ENCODE data around the gene SVEP1.

The SVEP1 gene

DNA sequence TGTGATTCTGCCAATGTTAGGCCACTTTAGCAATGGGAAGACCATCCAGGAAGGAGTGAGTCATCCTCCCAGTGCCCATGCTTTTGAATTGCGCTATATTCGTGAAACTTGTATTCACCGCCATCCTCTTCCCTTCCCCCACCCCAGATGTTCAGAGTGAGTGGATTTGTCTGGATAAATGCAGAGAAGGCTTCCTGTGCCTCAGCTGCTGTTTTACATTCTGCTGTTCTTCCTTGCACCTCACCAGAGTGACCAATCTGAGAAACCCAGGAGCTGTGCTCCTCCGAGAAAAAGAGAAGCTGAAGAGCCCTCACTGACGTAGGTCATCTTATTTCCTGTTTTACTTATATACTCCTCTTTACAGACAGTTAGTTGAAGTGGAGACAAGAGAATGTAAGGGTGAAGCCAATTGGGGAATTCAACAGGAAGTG, 24.6 kb upstream of the SVEP1 start:
- H3F3A ChIP-seq (ENCODE audit: control insufficient read depth, insufficient read depth): no peaks in the 10 kb centered on the region
- H3K4me1 ChIP-seq (ENCODE audit: control insufficient read depth, low read length): no peaks in the 10 kb centered on the region
- no peaks in the 10 kb centered on the region for H4K20me1 ChIP-seq (ENCODE audit: control insufficient read depth, insufficient read depth, low read depth, low read length)
- no peaks in the 10 kb centered on the region for H3K27me3 ChIP-seq (ENCODE audit: control insufficient read depth, low read length)
- H3K36me3 ChIP-seq (ENCODE audit: control insufficient read depth, low read length): no peaks in the 10 kb centered on the region
- H3K79me2 ChIP-seq (ENCODE audit: control insufficient read depth, low read length): no peaks in the 10 kb centered on the region
- no peaks in the 10 kb centered on the region for H3K9me3 ChIP-seq (ENCODE audit: control insufficient read depth, insufficient read depth, low read length)
- H3K4me2 ChIP-seq (ENCODE audit: low read length): no peak overlapping the region
- H3K9me2 ChIP-seq (replicated peaks; ENCODE audit: control insufficient read depth, low read length): no peaks in the 10 kb centered on the region
- H3K27ac ChIP-seq (ENCODE audit: low read depth, low read length): no peak overlapping the region
- H3K4me3 ChIP-seq (ENCODE audit: low read length): no peak overlapping the region
- TF ChIP-seq EZH2phosphoT487 (IDR thresholded peaks at IDR 0.05; ENCODE audit: borderline replicate concordance, low read length): no peak
- TF ChIP-seq, protein P1, sequence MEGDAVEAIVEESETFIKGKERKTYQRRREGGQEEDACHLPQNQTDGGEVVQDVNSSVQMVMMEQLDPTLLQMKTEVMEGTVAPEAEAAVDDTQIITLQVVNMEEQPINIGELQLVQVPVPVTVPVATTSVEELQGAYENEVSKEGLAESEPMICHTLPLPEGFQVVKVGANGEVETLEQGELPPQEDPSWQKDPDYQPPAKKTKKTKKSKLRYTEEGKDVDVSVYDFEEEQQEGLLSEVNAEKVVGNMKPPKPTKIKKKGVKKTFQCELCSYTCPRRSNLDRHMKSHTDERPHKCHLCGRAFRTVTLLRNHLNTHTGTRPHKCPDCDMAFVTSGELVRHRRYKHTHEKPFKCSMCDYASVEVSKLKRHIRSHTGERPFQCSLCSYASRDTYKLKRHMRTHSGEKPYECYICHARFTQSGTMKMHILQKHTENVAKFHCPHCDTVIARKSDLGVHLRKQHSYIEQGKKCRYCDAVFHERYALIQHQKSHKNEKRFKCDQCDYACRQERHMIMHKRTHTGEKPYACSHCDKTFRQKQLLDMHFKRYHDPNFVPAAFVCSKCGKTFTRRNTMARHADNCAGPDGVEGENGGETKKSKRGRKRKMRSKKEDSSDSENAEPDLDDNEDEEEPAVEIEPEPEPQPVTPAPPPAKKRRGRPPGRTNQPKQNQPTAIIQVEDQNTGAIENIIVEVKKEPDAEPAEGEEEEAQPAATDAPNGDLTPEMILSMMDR (IDR thresholded peaks at IDR 0.05; ENCODE audit: low read depth, low read length, poor library complexity, severe bottlenecking): no peak

- TF ChIP-seq, protein P1 (IDR thresholded peaks at IDR 0.05; ENCODE audit: low read depth, low read length, poor library complexity, severe bottlenecking): no peak
- no peak for TF ChIP-seq EZH2phosphoT487 (IDR thresholded peaks at IDR 0.05; ENCODE audit: borderline replicate concordance, low read length)
- H3K4me2 ChIP-seq (ENCODE audit: low read length): no peak overlapping the region
These were observed 22.7 kb upstream of the SVEP1 start for GRCh38 chr9:110602281-110602680.

DNA sequence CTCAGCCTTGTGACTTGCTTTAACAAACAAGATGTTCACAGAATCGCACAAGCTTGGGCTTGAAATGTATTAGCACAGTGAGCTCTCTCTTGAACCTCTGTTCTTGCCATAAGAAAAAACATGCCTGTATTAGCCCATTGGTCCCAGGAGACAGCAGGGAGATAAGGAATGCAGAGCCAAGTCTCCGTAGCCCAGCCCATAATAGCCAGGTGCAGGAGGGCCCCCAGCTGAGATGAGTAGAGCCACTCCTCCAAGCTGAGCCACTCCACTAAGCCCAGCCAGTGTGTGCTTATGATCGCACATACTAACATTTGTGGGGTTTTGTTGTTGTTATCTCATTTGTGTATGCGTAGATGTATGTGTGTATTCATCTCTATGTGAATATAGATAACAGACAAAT, 21.6 kb upstream of the SVEP1 start:
- H3K4me1 ChIP-seq (ENCODE audit: control insufficient read depth, low read length): no peaks in the 10 kb centered on the region
- no peak overlapping the region for H3K4me2 ChIP-seq (ENCODE audit: low read length)
- TF ChIP-seq, protein P1 (IDR thresholded peaks at IDR 0.05; ENCODE audit: low read depth, low read length, poor library complexity, severe bottlenecking): no peak
- TF ChIP-seq EZH2phosphoT487 (IDR thresholded peaks at IDR 0.05; ENCODE audit: borderline replicate concordance, low read length): no peak
- H3K9me3 ChIP-seq (ENCODE audit: control insufficient read depth, insufficient read depth, low read length): no peaks in the 10 kb centered on the region
- H3K27me3 ChIP-seq (ENCODE audit: control insufficient read depth, low read length): no peaks in the 10 kb centered on the region
- H4K20me1 ChIP-seq (ENCODE audit: control insufficient read depth, insufficient read depth, low read depth, low read length): no peaks in the 10 kb centered on the region
- H3F3A ChIP-seq (ENCODE audit: control insufficient read depth, insufficient read depth): no peaks in the 10 kb centered on the region
- H3K4me3 ChIP-seq (ENCODE audit: low read length): no peak overlapping the region
- H3K9me2 ChIP-seq (replicated peaks; ENCODE audit: control insufficient read depth, low read length): no peaks in the 10 kb centered on the region
- H3K79me2 ChIP-seq (ENCODE audit: control insufficient read depth, low read length): no peaks in the 10 kb centered on the region
- no peaks in the 10 kb centered on the region for H3K36me3 ChIP-seq (ENCODE audit: control insufficient read depth, low read length)
- no peak overlapping the region for H3K27ac ChIP-seq (ENCODE audit: low read depth, low read length)

More at GRCh38 chr9:110602281-110602680, 22.7 kb upstream of the SVEP1 start:
- Histone ChIP-seq H3K79me2 (ENCODE audit: control insufficient read depth, low read length) (no peaks in the 10 kb centered on the region), H3F3A (ENCODE audit: control insufficient read depth, insufficient read depth) (no peaks in the 10 kb centered on the region), H3K9me2 (replicated peaks; ENCODE audit: control insufficient read depth, low read length) (no peaks in the 10 kb centered on the region), H3K27ac (ENCODE audit: low read depth, low read length) (no peak overlapping the region), H3K27me3 (ENCODE audit: control insufficient read depth, low read length) (no peaks in the 10 kb centered on the region), H3K4me1 (ENCODE audit: control insufficient read depth, low read length) (no peaks in the 10 kb centered on the region), H3K9me3 (ENCODE audit: control insufficient read depth, insufficient read depth, low read length) (no peaks in the 10 kb centered on the region), H3K4me3 (ENCODE audit: low read length) (no peak overlapping the region), H3K36me3 (ENCODE audit: control insufficient read depth, low read length) (no peaks in the 10 kb centered on the region), H4K20me1 (ENCODE audit: control insufficient read depth, insufficient read depth, low read depth, low read length) (no peaks in the 10 kb centered on the region)

Measured in DOHH2 (cell line).